GM21515 (cell line): ENCODE data around the gene BUB1B.
"Not testable (repeated sequence)": the region's sequence is repeated elsewhere in the genome, so short reads cannot be mapped to it uniquely, and the experiment has no call there.

ENCODE experiments used
- ATAC-seq: cut with Tn5 transposase; IDR thresholded peaks from one replicate; pipeline ENCODE4 v1.9.1; 2021; ENCODE audit not compliant: unreplicated experiment

BUB1B gene

GRCh38 chr15:40160689-40161688 lies at the start of gene BUB1B:
TSS of gene BUB1B (plus strand) at chr15:40161069. CDS start at chr15:40161221, 152 bp downstream.
- peak; percentile 84 for ATAC-seq

- no peak for ATAC-seq
Measured at GRCh38 chr15:40111888-40112287, 49.0 kb upstream of the BUB1B start.

- no peak for ATAC-seq
Measured at GRCh38 chr15:40112789-40113188, 48.1 kb upstream of the BUB1B start.

- ATAC-seq = no peak
Measured at GRCh38 chr15:40114218-40114617, 46.7 kb upstream of the BUB1B start.

GRCh38 chr15:40115106-40115505 lies 45.8 kb upstream of the BUB1B start:
- ATAC-seq = not testable (repeated sequence)

- ATAC-seq = peak; percentile 88
Measured at GRCh38 chr15:40115670-40116093, 45.2 kb upstream of the BUB1B start.

GRCh38 chr15:40118473-40118872 lies 42.4 kb upstream of the BUB1B start:
- no peak for ATAC-seq

- no peak for ATAC-seq
Measured at GRCh38 chr15:40121911-40122638, 38.8 kb upstream of the BUB1B start.

GRCh38 chr15:40122989-40123388 lies 37.9 kb upstream of the BUB1B start:
- not testable (repeated sequence) for ATAC-seq

GRCh38 chr15:40123863-40124262 lies 37.0 kb upstream of the BUB1B start:
- ATAC-seq = not testable (repeated sequence)

- not testable (repeated sequence) for ATAC-seq
Measured at GRCh38 chr15:40124333-40124732, 36.5 kb upstream of the BUB1B start.

- ATAC-seq = not testable (repeated sequence)
Measured at GRCh38 chr15:40124807-40125285, 36.0 kb upstream of the BUB1B start.

- ATAC-seq = no peak
Measured at GRCh38 chr15:40125950-40126349, 34.9 kb upstream of the BUB1B start.

- no peak for ATAC-seq
Measured at GRCh38 chr15:40128766-40129660, 31.9 kb upstream of the BUB1B start.

- ATAC-seq = no peak
Measured at GRCh38 chr15:40130118-40130517, 30.8 kb upstream of the BUB1B start.

GRCh38 chr15:40130799-40131502 lies 29.9 kb upstream of the BUB1B start:
- ATAC-seq = no peak

GRCh38 chr15:40133544-40133943 lies 27.3 kb upstream of the BUB1B start:
- ATAC-seq = no peak

GRCh38 chr15:40134885-40135284 lies 26.0 kb upstream of the BUB1B start:
- no peak for ATAC-seq

- ATAC-seq = not testable (repeated sequence)
Measured at GRCh38 chr15:40135846-40136450, 24.9 kb upstream of the BUB1B start.
